CD4-positive, alpha-beta T cell treated with Interleukin-15 for 1 hour (primary cell): Measurements from ENCODE around the gene TMTC2.

Experiments
- DNase-seq: peaks from one replicate; pipeline ENCODE4 v3.0.0-alpha.2; 2020

TMTC2 gene

DNA sequence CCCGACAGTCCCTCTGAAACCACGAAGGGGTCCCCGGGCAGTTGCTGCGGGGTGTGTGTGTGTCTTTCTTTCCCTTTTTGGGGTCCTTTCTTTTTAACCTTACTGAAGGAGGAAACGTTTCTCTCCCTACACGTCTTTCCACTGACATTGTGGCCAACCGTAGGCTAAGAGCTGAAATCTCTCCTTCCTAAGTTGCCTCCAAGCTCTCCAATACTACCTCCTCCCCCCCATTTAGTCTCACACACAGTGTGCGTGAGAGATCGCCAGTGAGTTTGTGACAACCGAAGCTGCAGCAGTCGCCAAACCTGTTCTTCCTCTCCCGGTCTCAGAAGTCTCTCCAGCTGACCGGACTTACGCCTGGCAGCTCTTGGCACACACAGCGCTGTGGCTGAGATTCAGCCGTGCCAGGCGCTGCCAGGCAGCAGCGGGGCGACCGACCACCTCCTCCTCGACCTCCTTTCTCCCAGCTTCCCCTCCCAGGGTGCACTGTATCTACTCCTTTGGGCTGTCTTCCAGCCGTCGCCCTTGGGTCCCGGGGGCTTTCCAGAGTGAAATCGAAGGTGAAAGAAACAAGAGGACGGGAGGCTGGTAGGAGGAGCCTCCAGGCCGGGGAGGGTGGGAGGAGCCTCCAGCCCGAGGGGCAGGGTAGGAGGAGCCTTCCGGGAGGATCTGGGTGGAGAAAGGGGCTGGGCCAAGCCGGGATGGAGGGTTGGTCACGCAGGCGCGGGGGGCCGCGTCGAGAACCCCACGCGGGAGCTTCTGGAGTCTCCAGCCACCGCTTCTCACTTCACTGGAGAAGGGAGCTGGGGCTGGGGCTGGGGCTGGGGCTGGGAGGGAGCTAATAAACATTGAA lies at the start of gene TMTC2:
Gene TMTC2, plus strand, starts transcription at position 739 of the 853 bp plus-strand sequence.
- DNase-seq = peak; percentile 89

DNA sequence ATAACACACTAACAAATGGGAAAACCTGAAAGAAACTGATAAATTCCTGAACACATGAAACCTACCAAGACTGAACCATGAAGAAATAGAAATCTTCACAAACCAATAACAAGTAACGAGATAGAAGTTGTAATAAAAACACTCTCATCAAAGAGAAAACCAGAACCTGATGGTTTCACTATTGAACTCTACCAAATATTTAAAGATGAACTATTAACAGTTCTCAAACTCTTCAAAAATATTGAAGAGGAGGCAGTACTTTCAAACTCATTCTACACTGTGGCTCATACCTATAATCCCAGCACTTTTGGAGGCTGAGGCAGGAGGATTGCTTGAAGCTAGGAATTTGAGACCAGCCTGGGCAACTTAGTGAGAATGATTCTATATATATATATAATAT lies 48.4 kb upstream of the TMTC2 start:
- no peak for DNase-seq

DNA sequence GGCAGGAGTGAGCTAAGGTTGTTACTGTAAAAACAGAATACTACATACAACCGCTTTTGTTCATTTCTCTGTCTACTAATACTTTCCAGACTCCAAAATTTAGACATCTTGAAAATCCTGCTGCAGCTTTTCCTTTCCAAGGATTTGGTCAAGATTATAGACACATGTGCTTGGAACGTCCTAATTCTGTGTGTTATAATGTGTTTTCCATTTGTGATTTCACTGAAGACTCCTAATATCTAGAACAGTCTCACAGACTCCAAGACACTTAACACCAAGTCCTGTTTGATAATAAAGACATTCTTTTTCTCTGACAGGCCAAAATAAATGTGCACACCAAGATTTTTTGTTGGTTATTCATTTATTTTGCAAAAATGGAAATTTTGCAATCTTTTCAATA lies 41.8 kb upstream of the TMTC2 start:
- DNase-seq = no peak

DNA sequence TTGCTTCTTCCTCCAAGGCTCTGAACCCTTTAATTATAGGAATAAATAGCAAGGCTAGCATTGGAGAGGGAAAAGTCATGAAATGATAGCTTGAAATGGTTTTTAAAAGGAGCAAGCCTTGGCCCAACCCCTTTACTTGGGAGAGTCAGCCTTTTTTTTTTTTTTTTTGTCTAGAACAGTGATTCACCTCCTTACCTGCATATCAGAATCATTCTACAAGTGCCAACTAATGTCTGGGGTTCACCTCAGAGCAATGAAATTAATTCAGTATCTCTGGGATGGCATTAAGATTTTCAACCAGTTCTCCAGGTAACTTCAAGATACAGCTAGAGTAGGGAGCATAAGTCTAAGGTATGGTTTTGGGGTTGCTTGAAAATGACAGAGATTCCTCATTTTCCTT lies 41.3 kb upstream of the TMTC2 start:
- DNase-seq = no peak

DNA sequence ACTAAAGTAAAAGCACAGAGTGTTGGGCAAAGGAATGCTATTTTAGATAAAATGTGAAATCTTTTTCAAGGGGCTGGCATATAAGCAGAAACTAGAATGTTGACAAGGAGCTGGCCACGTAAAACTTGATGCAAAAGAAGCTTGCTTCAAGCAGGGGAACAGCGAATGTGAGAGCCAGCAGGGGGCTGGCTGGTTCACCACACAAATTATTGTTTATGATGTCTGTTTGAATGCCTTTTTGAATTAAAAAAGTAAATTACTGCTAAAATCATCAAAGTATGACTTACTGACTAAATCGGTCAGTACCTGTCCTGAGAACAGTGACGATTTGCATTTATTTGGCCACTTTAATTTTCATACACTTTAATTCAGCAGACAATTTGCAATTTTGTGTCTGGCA lies 38.9 kb upstream of the TMTC2 start:
- no peak for DNase-seq

DNA sequence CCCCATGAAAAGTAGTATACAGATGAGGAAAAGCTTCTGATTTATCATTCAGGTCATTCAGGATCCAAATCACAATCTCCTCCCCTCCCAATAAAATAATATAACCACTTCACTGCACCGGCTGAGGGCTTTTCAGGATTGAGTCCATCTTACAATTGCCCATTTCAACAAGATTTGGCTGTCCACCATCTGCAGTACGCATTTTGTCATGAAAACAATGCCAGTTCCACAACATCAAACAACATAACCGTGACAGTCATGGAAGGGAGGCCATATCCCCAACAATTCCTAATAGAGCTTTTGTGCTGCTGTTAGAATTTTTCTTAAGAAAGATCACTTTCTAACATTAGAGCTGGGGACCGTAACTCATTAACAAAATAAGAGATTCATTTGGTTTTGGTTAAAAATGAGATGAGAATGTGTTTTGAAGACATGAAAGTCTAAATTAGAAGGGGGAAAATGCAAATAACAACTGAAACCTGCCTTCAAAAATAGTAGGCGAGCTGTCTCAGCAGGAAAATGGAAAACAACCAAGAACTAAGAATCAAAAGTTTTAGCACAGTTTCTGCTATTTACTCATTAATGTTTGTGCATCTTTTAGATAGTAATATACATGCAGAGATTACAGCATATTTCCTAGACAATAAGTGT lies 38.3 kb upstream of the TMTC2 start:
- no peak for DNase-seq

DNA sequence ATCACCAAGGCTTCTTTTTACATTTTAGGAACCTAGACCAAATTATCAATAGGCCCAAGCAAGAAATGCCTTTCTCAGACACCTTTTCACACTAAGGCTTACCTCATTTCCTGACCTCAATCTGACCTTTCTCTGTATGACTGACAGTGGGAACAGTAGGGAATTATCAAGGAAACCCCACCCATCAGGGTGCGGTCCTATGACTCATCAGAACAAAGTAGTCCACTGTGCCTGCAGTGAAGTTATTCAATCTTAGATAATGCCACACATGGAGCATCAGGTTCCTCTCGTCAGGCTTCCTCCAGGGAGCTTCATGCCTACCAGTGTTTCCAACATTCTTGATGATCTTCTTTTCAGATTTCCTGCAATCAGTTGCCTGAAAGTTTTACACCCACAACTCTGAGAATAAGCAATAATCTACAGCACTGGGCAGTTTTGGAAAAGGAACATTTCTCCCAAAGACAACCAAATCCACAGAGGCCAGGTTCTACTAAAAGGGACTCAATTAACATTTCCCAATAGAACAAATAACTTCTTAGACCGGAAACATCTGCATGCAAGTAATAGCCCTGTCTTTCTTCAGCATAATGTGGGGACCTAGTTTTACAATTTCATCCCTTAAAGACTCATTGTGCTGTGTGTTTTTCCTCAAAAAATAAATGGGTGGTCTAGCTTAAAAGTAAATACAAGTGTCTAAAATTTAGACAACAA lies 35.9 kb upstream of the TMTC2 start:
- no peak for DNase-seq

DNA sequence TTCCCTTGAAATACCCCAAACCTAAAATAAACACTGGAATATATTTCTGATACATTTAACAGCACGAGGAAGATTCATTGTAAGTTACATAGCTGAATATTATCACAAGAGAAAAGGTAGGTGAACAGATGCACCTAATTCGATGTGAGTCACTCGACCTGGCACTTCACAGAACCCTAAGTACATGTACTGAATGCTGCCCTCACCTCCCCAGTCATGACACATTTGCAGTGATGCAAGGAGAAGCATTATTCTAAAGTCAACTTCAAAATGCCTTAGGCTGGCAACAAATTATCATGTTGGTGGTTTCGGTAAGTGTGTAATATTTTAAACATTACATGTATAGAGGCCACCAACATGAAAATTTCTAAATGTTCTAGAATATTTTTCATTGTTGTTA lies 35.2 kb upstream of the TMTC2 start:
- no peak for DNase-seq

DNA sequence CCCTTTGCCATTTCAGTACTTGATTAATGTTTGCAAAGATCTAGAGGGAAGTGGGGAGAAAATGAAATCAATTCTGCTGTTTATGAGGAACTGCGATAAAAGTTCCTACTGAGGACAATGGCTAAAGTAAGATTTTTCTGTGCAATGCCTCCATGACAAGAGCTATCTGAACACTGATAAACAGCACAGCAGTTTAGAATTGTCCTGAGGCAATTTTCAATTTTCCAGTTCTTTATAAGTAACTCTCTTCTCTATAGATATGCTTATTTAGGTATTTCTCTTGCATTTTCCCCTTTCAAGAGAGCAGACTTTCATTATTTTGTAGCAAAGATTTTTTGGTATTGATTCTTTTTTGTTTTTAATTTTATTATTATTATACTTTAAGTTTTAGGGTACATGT lies 34.6 kb upstream of the TMTC2 start:
- no peak for DNase-seq

DNA sequence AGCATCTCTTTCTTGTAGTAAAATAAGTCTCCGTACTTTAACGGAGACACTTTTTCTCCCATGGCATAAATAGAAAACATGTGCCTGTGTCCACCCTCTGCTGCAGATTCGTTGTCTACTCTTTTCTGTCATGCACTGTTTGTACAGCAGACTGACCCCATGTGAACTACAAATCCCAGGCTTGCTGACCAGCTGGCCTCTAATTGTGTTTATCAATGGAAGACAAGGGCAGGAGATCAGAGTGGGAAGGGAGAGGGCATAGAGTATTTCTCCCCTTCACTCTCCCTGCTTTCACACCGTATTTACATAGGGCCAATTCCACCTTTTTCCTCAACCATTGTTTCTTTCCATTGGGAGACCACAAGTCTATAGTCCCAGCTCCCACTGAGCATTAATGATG lies 31.0 kb upstream of the TMTC2 start:
- DNase-seq = no peak

DNA sequence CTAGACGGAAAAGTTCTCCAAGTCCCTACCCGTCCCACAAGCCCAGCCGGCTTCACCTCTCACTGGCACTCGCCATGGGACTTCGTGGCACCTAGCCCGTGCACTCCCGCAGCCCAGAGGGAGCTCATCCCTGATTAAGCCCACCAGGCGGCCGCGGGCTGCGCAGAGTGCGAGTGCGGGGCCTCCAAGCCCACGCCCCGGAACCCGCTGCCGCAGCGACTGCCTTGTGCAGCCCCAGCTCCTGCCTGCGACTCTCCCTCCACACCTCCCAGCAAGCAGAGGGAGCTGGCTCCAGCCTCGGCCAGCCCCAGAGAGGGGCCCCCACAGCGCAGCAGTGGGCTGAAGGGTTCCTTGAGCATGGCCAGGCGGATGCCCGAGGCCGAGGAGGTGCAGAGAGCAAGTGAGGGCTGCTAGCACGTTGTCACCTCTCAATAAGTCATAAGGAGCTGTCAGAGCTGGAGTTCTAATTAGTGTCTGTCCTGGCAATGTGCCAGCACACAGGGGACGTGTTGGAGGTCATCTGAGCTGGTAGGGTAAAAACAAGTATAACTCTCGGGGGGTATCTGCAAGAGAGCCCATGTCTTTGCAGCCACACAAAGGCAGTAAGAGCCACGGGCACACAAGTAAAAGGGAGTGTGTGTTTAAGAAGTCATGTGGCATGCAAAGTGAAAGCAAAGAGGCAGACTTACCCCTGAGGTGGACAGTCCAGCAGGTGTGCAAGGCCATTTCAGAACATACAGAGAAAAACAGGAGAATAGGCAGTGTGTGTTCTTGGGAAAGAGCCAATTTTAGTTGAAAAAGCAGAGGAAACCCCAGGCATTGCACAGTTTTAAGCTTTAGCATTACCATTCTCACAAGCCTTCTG lies 27.1 kb upstream of the TMTC2 start:
- DNase-seq = no peak

DNA sequence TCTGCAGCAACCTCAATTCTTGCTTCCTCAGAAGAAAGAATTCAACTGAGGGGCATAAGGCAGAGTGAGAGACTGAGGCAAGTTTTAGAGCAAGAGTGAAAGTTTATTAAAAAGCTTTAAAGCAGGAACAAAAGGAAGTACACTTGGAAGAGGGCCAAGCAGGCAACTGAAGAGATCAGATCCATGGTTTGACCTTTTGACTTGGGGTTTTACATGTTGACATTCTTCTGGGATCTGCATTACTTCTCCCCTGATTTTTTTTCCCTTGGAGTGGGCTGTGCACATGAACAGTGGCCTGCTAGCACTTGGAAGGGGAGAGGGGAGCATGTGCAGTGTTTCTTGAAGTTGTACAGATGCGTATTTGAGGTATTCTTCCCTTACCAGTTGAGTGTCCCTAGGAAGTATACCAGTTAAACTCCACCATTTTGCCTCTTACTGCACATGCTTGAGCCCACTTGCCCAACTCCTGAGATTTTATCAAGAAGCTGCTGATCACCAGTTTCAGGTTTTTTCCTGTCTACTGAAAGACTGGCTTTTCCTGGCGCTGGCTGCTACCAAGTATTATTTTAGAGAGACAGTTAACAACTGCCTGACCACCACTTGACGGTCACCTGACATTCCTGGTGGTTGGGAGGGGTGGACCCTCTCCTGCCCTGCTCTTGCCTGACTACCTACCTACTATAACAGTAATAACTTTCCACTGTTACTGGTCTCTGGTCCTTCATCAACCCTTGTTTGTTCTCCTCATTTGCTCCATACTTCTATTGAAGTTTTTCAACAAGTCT lies 26.0 kb upstream of the TMTC2 start:
- no peak for DNase-seq

DNA sequence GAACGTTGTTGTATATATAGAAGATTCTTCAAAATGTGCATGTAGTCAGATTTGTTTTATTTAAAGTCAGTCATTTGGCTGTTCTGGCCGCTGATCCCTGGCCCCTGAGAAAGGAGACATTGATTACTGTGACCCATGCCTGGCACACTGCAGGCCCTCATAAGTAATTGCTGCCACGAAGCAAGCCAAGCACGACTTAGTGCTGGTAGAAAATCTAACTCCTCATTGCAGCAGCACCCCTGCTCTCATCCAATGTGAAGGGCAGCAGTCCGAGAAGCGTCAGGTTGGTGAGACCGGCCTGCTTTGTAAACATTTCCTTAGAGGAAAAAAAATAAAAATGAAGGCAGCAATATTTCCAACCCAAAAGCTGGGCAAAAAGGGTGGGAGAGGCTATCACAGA lies 22.8 kb upstream of the TMTC2 start:
- no peak for DNase-seq

DNA sequence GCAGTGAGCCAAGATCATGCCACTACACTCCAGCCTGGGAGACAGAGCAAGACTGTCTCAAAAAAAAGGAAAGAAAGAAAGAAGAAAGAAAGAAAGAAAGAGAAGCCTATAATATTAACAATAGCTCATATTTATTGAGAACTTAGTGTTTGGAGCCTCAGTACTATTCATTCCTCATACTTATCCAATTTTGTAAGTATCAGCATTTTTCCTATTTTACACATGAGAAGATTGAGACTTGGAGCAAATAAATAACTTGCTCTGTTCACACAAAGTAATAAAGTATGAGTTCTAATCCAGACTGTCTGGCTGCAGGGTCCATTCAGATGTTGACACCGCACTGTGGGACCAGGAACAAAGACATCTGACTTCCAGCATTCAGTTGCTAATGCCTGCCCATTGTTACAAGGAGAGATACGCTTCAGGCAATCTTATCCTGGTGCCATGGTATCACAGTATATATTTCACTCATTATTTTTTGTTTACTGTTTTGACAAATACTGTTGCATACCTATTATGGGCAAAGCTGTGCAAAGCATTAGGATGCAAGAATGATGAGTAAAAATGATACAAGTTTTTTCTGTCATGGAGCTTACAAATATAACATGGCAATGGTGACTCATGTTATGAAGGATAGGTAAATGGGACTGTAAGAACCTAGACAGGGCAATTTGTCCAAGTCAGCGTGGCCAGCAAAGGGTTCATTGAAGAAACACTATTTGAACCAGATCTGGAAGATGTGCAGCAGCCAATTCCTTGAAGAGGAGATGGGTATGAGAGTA lies 21.4 kb upstream of the TMTC2 start:
- no peak for DNase-seq

DNA sequence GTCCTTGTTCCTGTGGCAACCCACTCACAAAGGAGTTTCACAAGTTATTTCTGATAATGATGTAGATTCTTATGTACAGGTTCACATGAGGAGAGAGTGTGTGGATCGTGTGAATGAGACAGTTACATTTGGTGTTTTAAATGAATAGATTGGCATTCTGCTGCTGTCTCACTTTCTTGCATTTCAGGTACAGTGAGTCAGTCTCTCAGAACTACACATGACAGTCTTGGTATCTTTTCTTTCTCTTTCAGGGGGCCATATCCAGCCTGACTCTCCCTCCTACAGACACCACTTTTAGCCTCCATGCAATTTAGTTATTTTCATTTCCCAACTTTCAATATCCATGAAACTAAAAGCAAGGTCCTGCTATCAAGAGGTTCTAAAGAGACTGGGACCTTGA lies 19.9 kb upstream of the TMTC2 start:
- DNase-seq = no peak

DNA sequence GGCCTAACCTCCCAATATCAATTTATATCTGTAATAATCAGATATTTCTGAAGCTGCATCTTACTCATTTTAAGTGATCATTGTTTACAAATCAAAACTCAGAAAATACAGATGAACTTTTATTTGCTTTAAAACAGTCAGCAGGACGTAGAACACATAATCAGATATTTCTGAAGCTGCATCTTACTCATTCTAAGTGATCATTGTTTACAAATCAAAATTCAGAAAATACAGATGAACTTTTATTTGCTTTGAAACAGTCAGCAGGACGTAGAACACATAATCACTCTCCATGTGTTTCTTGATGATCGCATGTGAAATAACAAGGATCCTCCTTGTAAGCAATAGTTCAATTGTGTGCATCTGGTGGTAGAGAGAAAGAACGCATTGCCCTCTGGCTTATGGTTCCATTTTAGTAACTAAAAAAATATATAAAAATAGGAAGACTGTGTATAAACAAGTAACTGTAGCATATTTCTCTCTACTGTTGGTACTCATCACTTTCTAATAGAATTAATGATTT lies 15.0 kb upstream of the TMTC2 start:
- DNase-seq = no peak

DNA sequence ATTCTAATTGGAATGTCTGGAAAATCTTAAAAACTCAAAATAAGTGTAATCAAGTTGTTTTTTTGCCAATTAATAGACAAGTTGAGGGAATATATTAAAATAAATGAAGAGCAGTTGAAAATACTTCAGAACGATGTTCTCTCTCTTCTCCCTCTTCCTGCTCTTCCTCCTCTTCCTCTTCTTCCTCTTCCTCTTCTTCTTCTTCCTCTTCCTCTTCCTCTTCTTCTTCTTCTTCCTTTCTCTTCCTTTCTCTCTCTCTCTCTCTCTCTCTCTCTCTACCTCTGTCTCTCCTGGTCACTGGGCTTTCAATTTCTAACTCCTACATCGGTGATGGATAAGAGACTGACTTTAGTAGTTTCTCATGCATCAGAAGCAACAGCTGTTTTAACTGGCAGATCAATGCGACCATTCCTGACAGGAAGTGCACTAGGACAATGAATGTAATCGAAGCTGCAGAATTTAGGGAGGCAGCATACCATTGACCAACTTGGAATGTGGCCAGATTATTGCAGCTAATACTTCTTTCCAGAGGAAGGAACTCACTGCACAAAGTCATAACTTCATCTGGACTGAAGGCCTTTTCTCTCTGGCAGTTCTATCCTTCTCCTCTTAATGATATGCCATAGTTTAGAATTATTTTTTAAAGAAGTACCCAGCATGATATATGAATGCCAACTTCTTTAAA lies 13.8 kb upstream of the TMTC2 start:
- DNase-seq = no peak

DNA sequence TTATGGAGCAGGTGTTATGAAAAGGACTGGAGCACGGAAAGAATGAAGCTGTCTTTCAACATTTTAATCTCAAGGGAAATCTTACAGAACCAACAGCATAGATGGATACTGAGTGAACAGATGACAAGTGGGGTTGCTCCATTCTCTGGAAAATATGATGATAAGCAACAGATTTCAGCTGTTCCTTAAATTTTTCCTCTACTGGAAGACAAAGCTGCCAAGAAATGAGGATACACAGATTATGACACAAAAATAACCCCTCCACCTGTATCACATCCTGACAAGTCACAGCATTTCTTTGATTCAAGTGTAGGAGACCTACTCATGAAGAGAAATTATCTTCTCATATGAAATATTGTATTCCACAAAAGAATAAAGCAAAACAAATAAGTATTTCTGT lies 13.0 kb upstream of the TMTC2 start:
- DNase-seq = no peak

DNA sequence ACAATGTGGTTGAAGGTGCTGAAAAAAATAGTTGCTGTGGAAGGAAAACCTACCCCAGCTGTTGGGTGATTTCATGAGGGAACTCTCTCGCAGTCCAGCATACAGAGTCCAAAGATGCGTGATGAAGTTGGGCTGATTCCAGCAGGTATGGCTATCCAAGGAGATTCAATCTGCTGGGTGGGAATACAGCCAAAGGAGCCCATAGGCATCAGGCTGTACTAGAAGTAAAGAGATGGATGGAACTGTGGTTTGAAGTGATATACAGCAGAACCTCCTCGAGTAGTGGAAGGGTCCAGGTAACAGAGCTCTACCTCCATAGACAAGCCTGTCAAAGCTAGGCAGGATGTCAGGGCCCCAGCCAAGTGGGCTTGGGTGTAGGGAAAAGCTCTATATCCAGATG lies 11.5 kb upstream of the TMTC2 start:
- DNase-seq = no peak

DNA sequence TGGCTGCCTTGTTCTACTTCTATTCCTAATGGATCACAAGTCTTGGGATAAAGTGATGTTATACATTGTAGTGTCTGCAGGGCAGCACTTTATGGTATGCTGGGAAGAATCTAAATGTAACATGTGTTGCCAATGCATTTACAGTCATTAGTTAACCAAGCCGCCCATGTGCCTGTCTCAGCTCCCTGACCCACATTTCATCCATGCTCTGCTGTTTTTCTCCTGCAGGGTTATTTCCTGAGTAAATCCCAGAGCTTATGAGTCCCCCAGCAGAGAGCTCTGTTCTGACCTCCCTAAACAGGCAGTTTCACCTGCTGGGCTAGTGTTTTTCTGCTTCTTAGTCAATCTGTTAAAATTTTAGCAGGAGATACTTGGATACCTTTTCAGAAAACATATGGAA lies 4.4 kb upstream of the TMTC2 start:
- DNase-seq = no peak

DNA sequence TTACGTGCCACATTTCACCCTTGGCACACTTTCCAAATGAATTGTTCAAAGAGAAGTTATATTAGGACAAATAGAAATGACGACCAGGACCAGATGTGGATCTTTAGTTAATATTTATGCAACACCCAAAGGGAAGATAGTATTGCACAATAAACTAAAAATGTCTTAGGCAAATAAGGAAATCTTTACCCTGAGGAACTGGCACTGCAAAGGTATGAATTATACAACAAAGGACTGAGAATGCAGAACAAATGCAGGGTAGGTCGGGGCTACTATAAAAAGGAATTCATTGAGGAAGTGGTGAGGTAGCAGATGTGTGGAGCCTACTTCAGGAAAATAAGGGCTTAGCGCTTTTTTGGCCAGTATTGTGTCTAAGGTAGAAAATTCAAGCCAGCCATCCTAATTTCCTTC lies 3.9 kb upstream of the TMTC2 start:
- no peak for DNase-seq
